OCI-M2 (cell line): Measurements from ENCODE around the gene LONP2.
"Not testable (repeated sequence)": the region's sequence is repeated elsewhere in the genome, so short reads cannot be mapped to it uniquely, and the experiment has no call there.

Source experiments
- DNase-seq: peaks from one replicate; lab custom pipeline; 2025; ENCODE audit not compliant: unreplicated experiment; lab: John Stamatoyannopoulos, UW

LONP2 gene

DNA sequence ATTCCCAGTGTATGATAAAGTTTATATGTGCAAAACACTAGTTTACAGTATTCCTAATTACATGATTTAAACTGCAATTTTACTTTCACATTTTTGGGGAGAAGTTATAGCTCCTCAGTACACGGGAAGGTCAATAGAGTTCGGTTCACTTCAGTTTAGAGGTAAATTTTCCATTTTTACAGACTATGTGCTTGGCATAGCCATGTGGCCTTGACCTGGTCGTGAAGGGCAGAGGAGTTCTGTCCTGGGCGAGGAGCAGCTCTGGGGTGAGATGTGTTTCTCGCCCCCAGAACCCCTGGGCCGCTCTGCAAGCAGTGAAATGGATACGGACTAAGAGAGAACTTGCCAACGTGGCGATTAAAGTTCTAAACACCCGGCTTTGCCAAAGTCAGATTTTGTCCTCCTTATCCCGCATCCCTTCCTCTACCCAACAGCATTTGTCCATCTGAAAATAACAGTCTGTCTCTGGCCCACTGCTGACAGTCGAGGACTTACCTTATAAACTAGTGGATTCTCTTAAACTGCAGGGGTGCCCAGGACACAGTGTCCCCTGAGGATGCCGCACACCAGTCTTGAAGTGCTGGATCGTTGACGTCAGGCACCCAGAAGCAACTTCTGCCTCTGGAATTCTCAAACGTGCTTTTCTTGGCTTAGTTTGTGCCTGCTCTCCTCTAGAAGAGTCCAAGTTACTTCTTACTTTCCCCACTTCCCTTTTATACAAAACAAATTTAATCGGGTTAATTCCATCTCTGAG lies 142.6 kb downstream of the LONP2 start:
- no peak for DNase-seq

DNA sequence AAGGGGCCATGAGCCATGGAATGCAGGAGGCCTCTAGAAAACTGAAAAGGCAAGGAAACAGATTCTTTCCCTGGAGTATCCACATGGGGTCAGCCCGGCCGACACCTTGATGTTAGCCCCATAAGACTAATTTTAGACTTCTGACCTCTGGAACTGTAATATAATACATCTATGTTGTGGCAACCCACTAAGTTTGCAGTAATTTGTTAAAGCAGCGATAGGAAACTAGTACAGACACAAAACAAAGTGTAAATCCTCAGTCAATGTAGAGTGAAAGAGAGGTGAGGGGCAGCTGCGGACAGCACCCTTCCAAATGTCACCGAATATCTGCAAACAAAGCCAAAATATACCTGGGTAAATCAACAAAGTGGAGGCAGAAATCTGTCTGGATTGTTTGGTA lies 148.3 kb downstream of the LONP2 start:
- DNase-seq, result no peak

DNA sequence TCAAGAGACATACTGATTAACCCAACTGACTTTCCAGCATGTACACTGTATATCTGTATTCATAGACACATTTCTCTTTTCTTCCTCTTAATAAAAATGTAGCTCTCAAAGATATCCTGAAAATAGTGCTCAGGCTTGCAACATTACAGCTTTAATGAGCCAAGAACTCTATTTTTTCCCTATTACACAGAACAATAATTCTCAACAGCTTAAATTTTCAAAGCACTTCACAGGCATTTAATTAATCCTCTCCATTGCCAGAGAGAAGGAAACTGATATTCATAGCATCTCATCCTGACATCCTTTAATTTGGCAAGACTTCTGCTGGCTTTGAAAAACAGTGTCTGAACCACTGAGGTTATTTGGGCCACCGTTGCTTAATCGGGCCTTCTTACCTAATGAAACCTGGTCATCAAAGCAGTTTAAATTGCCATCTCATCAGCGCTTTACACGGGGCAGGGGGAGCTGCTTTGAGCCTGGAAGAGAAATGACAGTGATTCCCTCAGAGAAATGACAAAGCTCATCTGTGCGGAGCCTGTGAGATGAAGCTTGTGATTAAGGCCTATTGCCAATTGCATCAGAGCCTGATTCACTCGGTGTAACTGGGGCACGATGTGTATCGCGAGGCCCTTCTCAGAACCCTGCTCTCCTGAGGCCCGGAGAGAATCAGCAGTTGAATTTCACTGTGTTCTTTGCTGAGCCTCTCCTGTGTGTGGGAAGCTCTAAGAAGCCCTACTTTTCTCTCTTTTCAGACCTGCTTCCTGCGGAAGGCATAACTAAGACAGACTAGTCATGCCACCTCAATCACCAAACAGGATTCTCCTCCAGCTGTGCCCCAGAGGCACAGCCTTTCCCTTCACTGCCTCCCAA lies 149.6 kb downstream of the LONP2 start:
- no peak for DNase-seq

DNA sequence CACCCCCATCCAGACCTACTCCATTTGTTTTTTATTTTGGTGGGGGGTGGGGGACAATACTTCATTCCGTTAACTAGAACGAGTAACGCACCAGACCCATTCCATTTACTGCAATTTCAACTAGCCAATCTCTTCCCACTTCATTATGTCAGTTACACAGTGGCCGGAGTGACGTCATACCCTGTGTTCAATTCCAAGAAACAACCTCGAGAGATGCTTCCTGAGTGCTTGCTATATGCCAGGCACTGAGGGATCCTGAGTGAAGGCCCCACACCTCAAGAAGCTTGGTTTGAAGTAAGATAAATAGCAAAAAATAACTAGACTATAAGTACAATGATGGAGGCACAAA lies 150.2 kb downstream of the LONP2 start:
- no peak for DNase-seq

DNA sequence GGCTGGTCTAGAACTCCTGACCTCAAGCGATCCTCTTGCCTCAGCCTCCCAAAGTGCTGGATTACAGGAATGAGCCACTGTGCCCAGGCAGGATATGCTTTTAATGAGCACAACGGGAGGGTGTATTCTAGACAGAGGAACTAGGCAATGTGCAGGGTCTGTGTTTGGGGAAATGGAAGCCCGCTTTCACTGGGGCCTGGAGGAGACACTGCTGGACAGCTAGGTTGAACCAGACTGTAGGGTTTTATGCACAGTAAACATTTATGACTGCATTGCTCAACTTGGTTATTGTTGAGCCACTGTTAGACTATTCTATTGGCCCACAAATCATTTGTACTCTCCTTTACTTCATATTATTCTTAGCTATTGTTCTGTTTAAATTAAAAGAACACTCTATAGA lies 151.3 kb downstream of the LONP2 start:
- DNase-seq, result no peak

DNA sequence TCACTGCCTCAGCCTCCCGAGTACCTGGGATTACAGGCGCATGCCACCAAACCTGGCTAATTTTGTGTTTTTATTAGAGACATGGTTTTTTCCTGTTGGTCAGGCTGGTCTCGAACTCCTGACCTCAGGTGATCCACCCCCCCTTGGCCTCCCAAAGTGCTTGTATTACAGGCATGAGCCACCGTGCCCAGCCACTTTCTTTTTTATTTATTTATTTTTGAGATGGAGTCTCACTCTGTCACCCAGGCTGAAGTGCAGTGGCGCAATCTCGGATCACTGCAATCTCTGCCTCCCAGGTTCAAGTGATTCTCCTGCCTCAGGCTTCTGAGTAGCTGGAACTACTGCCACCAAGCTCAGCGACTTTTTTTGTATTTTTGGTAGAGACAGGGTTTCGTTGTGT lies 158.4 kb downstream of the LONP2 start:
- DNase-seq, result not testable (repeated sequence)

- DNase-seq, result no peak
Measured at GRCh38 chr16:48405153-48405552, 161.1 kb downstream of the LONP2 start.

GRCh38 chr16:48405907-48406306 lies 161.8 kb downstream of the LONP2 start:
- DNase-seq, result no peak
